ENCODE results near the gene ADGRD1.

ADGRD1 gene

GRCh38 chr12:131024026-131024425 lies 70.3 kb downstream of the ADGRD1 start:
- Mint-ChIP-seq H3K36me3 (no peaks in the 10 kb centered on the region), H3K4me1 (ENCODE audit: low read depth) (no peaks in the 10 kb centered on the region), H3K27me3 (no peaks in the 10 kb centered on the region), H3K27ac (no peak overlapping the region), H3K9me3 (ENCODE audit: low read depth) (no peaks in the 10 kb centered on the region), H3K4me3 (no peak overlapping the region)

GRCh38 chr12:131024721-131025120 lies 71.0 kb downstream of the ADGRD1 start:
- Mint-ChIP-seq H3K4me3 (no peak overlapping the region), H3K27ac (no peak overlapping the region), H3K36me3 (no peaks in the 10 kb centered on the region), H3K27me3 (no peaks in the 10 kb centered on the region), H3K9me3 (ENCODE audit: low read depth) (no peaks in the 10 kb centered on the region), H3K4me1 (ENCODE audit: low read depth) (no peaks in the 10 kb centered on the region)

- no peaks in the 10 kb centered on the region for H3K27me3 Mint-ChIP-seq
- H3K36me3 Mint-ChIP-seq, result no peaks in the 10 kb centered on the region
Measured at GRCh38 chr12:131025234-131025633, 71.5 kb downstream of the ADGRD1 start.

GRCh38 chr12:131025939-131026702 lies 72.4 kb downstream of the ADGRD1 start:
- Mint-ChIP-seq H3K9me3 (ENCODE audit: low read depth) (no peaks in the 10 kb centered on the region), H3K27me3 (no peaks in the 10 kb centered on the region), H3K27ac (no peak overlapping the region), H3K36me3 (no peaks in the 10 kb centered on the region), H3K4me3 (no peak overlapping the region), H3K4me1 (ENCODE audit: low read depth) (no peaks in the 10 kb centered on the region)

More at GRCh38 chr12:131025234-131025633, 71.5 kb downstream of the ADGRD1 start:
- Mint-ChIP-seq H3K4me1 (ENCODE audit: low read depth) (no peaks in the 10 kb centered on the region), H3K4me3 (no peak overlapping the region), H3K27ac (no peak overlapping the region), H3K9me3 (ENCODE audit: low read depth) (no peaks in the 10 kb centered on the region)

- Mint-ChIP-seq H3K27me3 (no peaks in the 10 kb centered on the region), H3K27ac (no peak overlapping the region), H3K36me3 (no peaks in the 10 kb centered on the region), H3K4me3 (no peak overlapping the region), H3K4me1 (ENCODE audit: low read depth) (no peaks in the 10 kb centered on the region), H3K9me3 (ENCODE audit: low read depth) (no peaks in the 10 kb centered on the region)
Measured at GRCh38 chr12:131026754-131027153, 73.0 kb downstream of the ADGRD1 start.

GRCh38 chr12:131027264-131027663 lies 73.6 kb downstream of the ADGRD1 start:
- Mint-ChIP-seq H3K4me1 (ENCODE audit: low read depth) (no peaks in the 10 kb centered on the region), H3K27me3 (no peaks in the 10 kb centered on the region), H3K9me3 (ENCODE audit: low read depth) (no peaks in the 10 kb centered on the region), H3K4me3 (no peak overlapping the region), H3K36me3 (no peaks in the 10 kb centered on the region), H3K27ac (no peak overlapping the region)

GRCh38 chr12:131027876-131028586 lies 74.3 kb downstream of the ADGRD1 start:
- Mint-ChIP-seq H3K27ac (no peak overlapping the region), H3K36me3 (no peaks in the 10 kb centered on the region), H3K27me3 (no peaks in the 10 kb centered on the region), H3K4me1 (ENCODE audit: low read depth) (no peaks in the 10 kb centered on the region), H3K9me3 (ENCODE audit: low read depth) (no peaks in the 10 kb centered on the region), H3K4me3 (no peak overlapping the region)

GRCh38 chr12:131028587-131029338 lies 75.1 kb downstream of the ADGRD1 start:
- Mint-ChIP-seq H3K9me3 (ENCODE audit: low read depth) (no peaks in the 10 kb centered on the region), H3K36me3 (no peaks in the 10 kb centered on the region), H3K4me1 (ENCODE audit: low read depth) (no peaks in the 10 kb centered on the region), H3K27ac (no peak overlapping the region), H3K27me3 (no peaks in the 10 kb centered on the region), H3K4me3 (no peak overlapping the region)

- no peak overlapping the region for H3K27ac Mint-ChIP-seq
- H3K4me1 Mint-ChIP-seq (ENCODE audit: low read depth), result no peaks in the 10 kb centered on the region
- no peaks in the 10 kb centered on the region for H3K9me3 Mint-ChIP-seq (ENCODE audit: low read depth)
- H3K36me3 Mint-ChIP-seq, result no peaks in the 10 kb centered on the region
- no peaks in the 10 kb centered on the region for H3K27me3 Mint-ChIP-seq
- no peak overlapping the region for H3K4me3 Mint-ChIP-seq
Measured at GRCh38 chr12:131030472-131031328, 77.0 kb downstream of the ADGRD1 start.

GRCh38 chr12:131032082-131032750 lies 78.5 kb downstream of the ADGRD1 start:
- no peaks in the 10 kb centered on the region for H3K4me1 Mint-ChIP-seq (ENCODE audit: low read depth)
- no peaks in the 10 kb centered on the region for H3K9me3 Mint-ChIP-seq (ENCODE audit: low read depth)
- no peaks in the 10 kb centered on the region for H3K27me3 Mint-ChIP-seq
- H3K4me3 Mint-ChIP-seq, result no peak overlapping the region
- H3K36me3 Mint-ChIP-seq, result no peaks in the 10 kb centered on the region
- H3K27ac Mint-ChIP-seq, result no peak overlapping the region

- Mint-ChIP-seq H3K9me3 (ENCODE audit: low read depth) (no peaks in the 10 kb centered on the region), H3K27me3 (no peaks in the 10 kb centered on the region)
Measured at GRCh38 chr12:131033486-131033885, 79.8 kb downstream of the ADGRD1 start.

GRCh38 chr12:131033886-131034482 lies 80.3 kb downstream of the ADGRD1 start:
- no peak overlapping the region for H3K4me3 Mint-ChIP-seq
- H3K4me1 Mint-ChIP-seq (ENCODE audit: low read depth), result no peaks in the 10 kb centered on the region
- H3K27ac Mint-ChIP-seq, result no peak overlapping the region
- no peaks in the 10 kb centered on the region for H3K27me3 Mint-ChIP-seq
- no peaks in the 10 kb centered on the region for H3K36me3 Mint-ChIP-seq
- no peaks in the 10 kb centered on the region for H3K9me3 Mint-ChIP-seq (ENCODE audit: low read depth)

More at GRCh38 chr12:131033486-131033885, 79.8 kb downstream of the ADGRD1 start:
- Mint-ChIP-seq H3K4me1 (ENCODE audit: low read depth) (no peaks in the 10 kb centered on the region), H3K27ac (no peak overlapping the region), H3K4me3 (no peak overlapping the region), H3K36me3 (no peaks in the 10 kb centered on the region)

GRCh38 chr12:131034631-131035244 lies 81.0 kb downstream of the ADGRD1 start:
- Mint-ChIP-seq H3K27ac (no peak overlapping the region), H3K4me1 (ENCODE audit: low read depth) (no peaks in the 10 kb centered on the region), H3K4me3 (no peak overlapping the region)

More at GRCh38 chr12:131034631-131035244, 81.0 kb downstream of the ADGRD1 start:
- no peaks in the 10 kb centered on the region for H3K27me3 Mint-ChIP-seq
- no peaks in the 10 kb centered on the region for H3K9me3 Mint-ChIP-seq (ENCODE audit: low read depth)
- no peaks in the 10 kb centered on the region for H3K36me3 Mint-ChIP-seq

All from activated naive CD8-positive, alpha-beta T cell (primary cell).